GM18951 (cell line): ENCODE results near the gene GTF2B.
A peak's percentile ranks its signal among the peaks of the same experiment; 100 is the strongest.
"Not testable (repeated sequence)": the region's sequence is repeated elsewhere in the genome, so short reads cannot be mapped to it uniquely, and the experiment has no call there.

Experiments used
- POLR2A ChIP-seq: IDR thresholded peaks from 4 replicates; pipeline ENCODE4 v1.6.1; 2011; ENCODE audit warnings: mild to moderate bottlenecking; ENCODE audit not compliant: insufficient read length, insufficient read depth; ENCODE audit errors: extremely low read depth
- in situ Hi-C: fragments of 300-500 bp; cut with MboI; formaldehyde crosslinking; loops from one replicate; pipeline ENCODE4 v1.12.0; 2022; ENCODE audit warnings: low sequenced_read_pairs, mixed read lengths, inconsistent platforms; ENCODE audit not compliant: unreplicated experiment

GTF2B gene, protein sequence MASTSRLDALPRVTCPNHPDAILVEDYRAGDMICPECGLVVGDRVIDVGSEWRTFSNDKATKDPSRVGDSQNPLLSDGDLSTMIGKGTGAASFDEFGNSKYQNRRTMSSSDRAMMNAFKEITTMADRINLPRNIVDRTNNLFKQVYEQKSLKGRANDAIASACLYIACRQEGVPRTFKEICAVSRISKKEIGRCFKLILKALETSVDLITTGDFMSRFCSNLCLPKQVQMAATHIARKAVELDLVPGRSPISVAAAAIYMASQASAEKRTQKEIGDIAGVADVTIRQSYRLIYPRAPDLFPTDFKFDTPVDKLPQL

GRCh38 chr1:88891318-88891950 is at the start of gene GTF2B:
Gene GTF2B (minus strand): TSS chr1:88891567. CDS start chr1:88891499, 68 bp downstream.
- in situ Hi-C loops = no loop called here
- peak; percentile 99 for TF ChIP-seq POLR2A

GRCh38 chr1:88938528-88938927 is 47.2 kb upstream of the GTF2B start:
- in situ Hi-C loops = not testable (repeated sequence)

GRCh38 chr1:88936760-88937342 is 45.5 kb upstream of the GTF2B start:
- no peak for TF ChIP-seq POLR2A
- in situ Hi-C loops = no loop called here

DNA sequence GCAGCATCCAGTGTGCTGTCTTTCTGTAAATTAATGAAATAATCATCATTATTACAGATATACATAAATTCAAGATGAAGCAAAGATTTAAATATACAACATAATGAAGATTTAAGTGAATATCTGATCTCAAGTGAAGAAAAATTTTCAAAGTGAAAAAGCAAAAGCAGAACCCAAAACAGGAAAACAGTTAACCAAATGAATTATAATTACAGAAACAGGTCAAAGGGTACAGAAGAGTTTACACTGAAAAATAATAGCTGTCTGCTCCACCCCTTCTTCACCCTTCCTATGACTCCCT is 44.8 kb upstream of the GTF2B start:
- TF ChIP-seq POLR2A = no peak

DNA sequence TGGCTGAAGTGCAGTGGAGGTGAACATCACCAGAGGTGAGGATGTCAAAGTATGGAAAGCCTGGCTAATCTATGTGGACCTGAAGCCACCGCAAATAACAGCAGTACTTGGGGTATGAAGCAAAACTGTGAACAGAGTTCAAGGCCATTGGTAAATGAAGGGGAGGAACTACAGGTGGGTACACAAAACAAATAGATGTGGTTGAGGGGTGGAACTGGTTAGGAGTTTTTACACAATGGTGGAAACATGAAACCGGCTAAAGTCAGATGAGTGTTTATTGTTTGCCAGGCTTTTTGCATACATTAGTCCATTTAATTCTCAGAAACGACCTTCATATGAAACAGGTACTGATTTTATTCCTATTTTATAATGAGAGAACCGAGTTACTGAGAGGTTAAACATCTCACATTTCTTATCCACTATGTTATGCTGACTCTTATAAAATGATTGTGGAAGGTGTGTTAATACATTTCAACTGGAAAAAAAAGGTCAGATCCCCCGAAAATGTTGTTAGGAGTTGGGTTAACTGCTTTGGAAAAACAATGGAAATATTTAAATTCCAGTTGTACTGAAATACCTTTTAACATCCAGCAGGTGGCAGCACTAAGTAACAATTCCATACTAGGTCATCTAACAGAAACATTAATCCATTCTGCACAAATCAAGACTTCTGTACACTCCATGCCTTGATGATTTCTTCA is 44.3 kb upstream of the GTF2B start:
- no peak for TF ChIP-seq POLR2A
- in situ Hi-C loops = no loop called here

More for the DNA sequence above, 44.8 kb upstream of the GTF2B start:
- in situ Hi-C loops = no loop called here

DNA sequence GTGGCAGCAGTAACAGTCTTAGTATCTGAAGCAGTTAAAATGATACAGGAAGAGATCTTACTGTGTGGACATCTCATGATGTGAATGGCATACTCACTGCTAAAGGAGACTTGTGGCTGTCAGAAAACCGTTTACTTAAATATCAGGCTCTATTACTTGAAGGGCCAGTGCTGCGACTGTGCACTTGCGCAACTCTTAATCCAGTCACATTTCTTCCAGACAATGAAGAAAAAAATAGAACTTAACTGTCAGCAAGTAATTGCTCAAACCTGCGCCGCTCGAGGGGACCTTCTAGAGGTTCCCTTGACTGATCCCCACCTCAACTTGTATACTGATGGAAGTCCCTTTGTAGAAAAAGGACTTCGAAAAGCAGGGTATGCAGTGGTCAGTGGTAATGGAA is 38.8 kb upstream of the GTF2B start:
- in situ Hi-C loops = not testable (repeated sequence)

GRCh38 chr1:88923224-88923623 is 31.9 kb upstream of the GTF2B start:
- in situ Hi-C loops = no loop called here
- TF ChIP-seq POLR2A = no peak

- TF ChIP-seq POLR2A = no peak
- in situ Hi-C loops = no loop called here
These were observed 30.8 kb upstream of the GTF2B start for GRCh38 chr1:88922214-88922613.

DNA sequence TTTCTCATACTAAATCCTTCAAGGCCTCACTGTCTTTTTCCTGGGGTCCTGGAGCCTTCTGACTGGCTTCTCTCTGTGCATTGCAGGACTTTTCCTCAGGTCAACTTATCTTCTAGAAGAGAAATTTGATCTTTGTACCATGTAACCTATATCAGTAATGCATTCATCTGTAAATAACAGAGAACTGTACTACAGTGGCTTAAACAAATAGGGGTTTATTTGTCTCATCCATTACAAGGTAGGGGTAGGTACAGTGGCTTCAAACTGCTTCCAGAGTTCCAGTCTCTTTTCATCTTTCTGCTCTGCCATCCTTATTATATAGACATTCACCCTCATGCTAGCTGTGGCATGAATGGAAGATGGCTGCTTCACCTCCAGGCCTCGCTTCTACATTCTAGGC is 29.5 kb upstream of the GTF2B start:
- TF ChIP-seq POLR2A = no peak
- in situ Hi-C loops = no loop called here

- TF ChIP-seq POLR2A = no peak
- in situ Hi-C loops = no loop called here
These were observed 26.1 kb upstream of the GTF2B start for GRCh38 chr1:88917321-88918025.

GRCh38 chr1:88916883-88917282 is 25.5 kb upstream of the GTF2B start:
- in situ Hi-C loops = no loop called here
- TF ChIP-seq POLR2A = no peak

- in situ Hi-C loops = not testable (repeated sequence)
These were observed 20.4 kb upstream of the GTF2B start for GRCh38 chr1:88911800-88912199.

DNA sequence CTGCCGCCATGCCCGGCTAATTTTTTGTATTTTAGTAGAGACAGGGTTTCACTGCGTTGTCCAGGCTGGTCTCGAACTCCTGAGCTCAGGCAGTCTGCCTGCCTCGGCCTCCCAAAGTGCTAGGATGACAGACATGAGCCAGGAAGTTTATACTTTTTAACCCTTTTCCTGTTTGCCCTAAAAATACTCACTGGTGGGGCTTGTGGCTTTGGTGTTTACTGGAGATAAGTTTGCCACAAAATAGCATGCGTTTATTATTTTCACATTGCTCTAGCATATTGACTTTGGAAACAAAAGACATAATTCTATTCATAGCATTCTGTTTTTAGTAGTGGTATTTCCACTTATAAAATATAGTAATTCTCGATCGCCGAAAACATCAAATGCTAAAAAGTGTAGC is 19.8 kb upstream of the GTF2B start:
- in situ Hi-C loops = no loop called here
- no peak for TF ChIP-seq POLR2A
